B cell (primary cell): ENCODE measurements around the gene SNCB. TPM values are rescaled to one million over a fixed set of nuclear protein-coding genes. Genes with fewer than 3 reads are reported as not detected.
A peak's percentile ranks its signal among the peaks of the same experiment; 100 is the strongest.

Experiments
- ATAC-seq: fragments of 200-7000 bp; cut with Tn5 transposase; one replicate; pipeline ENCODE4 v1.10.0; 2021; ENCODE audit warnings: low read depth, mild to moderate bottlenecking, moderate number of reproducible peaks, moderate library complexity
- CTCF ChIA-PET: fragments of 350-600 bp; sonication (Branson Sonifier 250); formaldehyde crosslinking; loops from one replicate; lab custom pipeline; 2021; ENCODE audit warnings: antibody characterized with exemption, inconsistent platforms; lab: Charles Lee
- POLR2A ChIA-PET: fragments of 350-600 bp; sonication (Branson Sonifier 250); formaldehyde crosslinking; loops from one replicate; lab custom pipeline; 2021; ENCODE audit warnings: antibody characterized with exemption; lab: Charles Lee
- DNase-seq: peaks from one replicate; pipeline ENCODE4 v3.0.0; 2013
- H2AFZ ChIP-seq: 2 replicates; pipeline ENCODE4 v1.6.1; 2012; ENCODE audit warnings: mild to moderate bottlenecking, low read depth, low read length; ENCODE audit not compliant: insufficient read depth, poor library complexity, severe bottlenecking
- H3K27ac ChIP-seq, 2 donors: 1 replicate in 1 of 2; 2 replicates in 1 of 2; pipeline ENCODE4 v1.5.1; 2012 to 2013; ENCODE audit warnings: low read length in 2 of 2, mild to moderate bottlenecking in 2 of 2, moderate library complexity in 1 of 2
- H3K27me3 ChIP-seq, 4 experiments: fragments of 200-600 bp in 1 of 4; sonication (generic) in 1 of 4; replicated peaks in 1 of 4; 1 replicate in 2 of 4; 2 replicates in 2 of 4; pipeline versions ENCODE4 v1.6.1 to v1.7.0; 2013 to 2016; ENCODE audit warnings: low read length in 3 of 4, mild to moderate bottlenecking in 2 of 4, mixed read lengths in 1 of 4, moderate library complexity in 1 of 4; ENCODE audit not compliant: insufficient read depth in 4 of 4, control insufficient read depth in 3 of 4; ENCODE audit errors: control extremely low read depth in 1 of 4
- H3K36me3 ChIP-seq, 2 experiments: replicated peaks in 1 of 2; 1 replicate in 1 of 2; 2 replicates in 1 of 2; pipeline versions ENCODE4 v1.6.1 to v1.7.1; 2013; ENCODE audit warnings: low read length in 1 of 2; ENCODE audit not compliant: insufficient read depth in 2 of 2, control insufficient read depth in 1 of 2; ENCODE audit errors: control extremely low read depth in 1 of 2, extremely low read depth in 1 of 2
- H3K4me1 ChIP-seq, 2 donors: fragments of 200-600 bp in 1 of 2; sonication (generic) in 1 of 2; 1 replicate in 1 of 2; 2 replicates in 1 of 2; pipeline versions ENCODE4 v1.5.1 to v1.6.1; 2013 to 2017; ENCODE audit warnings: low read length in 2 of 2; ENCODE audit not compliant: control insufficient read depth in 2 of 2, insufficient read depth in 2 of 2
- H3K4me2 ChIP-seq: replicated peaks from 2 replicates; pipeline ENCODE3; 2012; ENCODE audit warnings: mild to moderate bottlenecking, low read depth, low read length; ENCODE audit not compliant: poor library complexity, severe bottlenecking
- H3K4me3 ChIP-seq, 5 experiments: fragments of 200-600 bp in 1 of 5; sonication (generic) in 1 of 5; 1 replicate in 3 of 5; 2 replicates in 2 of 5; pipeline versions ENCODE4 v1.5.1 to v1.7.0; 2011 to 2016; ENCODE audit warnings: low read length in 4 of 5, mild to moderate bottlenecking in 4 of 5, low read depth in 2 of 5, control low read depth in 1 of 5, moderate library complexity in 1 of 5; ENCODE audit not compliant: insufficient read depth in 1 of 5; ENCODE audit errors: control extremely low read depth in 1 of 5, extremely low read depth in 1 of 5
- H3K79me2 ChIP-seq: fragments of 200-600 bp; sonication (generic); one replicate; pipeline ENCODE4 v1.6.0; 2016; ENCODE audit warnings: low read length; ENCODE audit not compliant: control insufficient read depth, insufficient read depth
- H3K9ac ChIP-seq: fragments of 200-600 bp; sonication (generic); 2 replicates; pipeline ENCODE4 v1.6.1; 2017; ENCODE audit warnings: mild to moderate bottlenecking, low read length, moderate library complexity
- H3K9me3 ChIP-seq, 3 donors: one replicate each; pipeline versions ENCODE4 v1.6.1 to v1.7.1; 2013; ENCODE audit warnings: low read length in 2 of 3; ENCODE audit not compliant: control insufficient read depth in 2 of 3, insufficient read depth in 1 of 3; ENCODE audit errors: control extremely low read depth in 1 of 3
- H4K20me1 ChIP-seq: 2 replicates; pipeline ENCODE4 v1.6.0; 2012; ENCODE audit warnings: mild to moderate bottlenecking, low read length; ENCODE audit not compliant: insufficient read depth, control insufficient read depth, poor library complexity, severe bottlenecking
- H3K27ac Mint-ChIP-seq: one replicate; pipeline ENCODE4 v1.8.0; 2021; ENCODE audit warnings: mixed read lengths
- H3K27me3 Mint-ChIP-seq: one replicate; pipeline ENCODE4 v1.8.0; 2021; ENCODE audit warnings: mixed read lengths
- H3K4me1 Mint-ChIP-seq: one replicate; pipeline ENCODE4 v1.8.0; 2021; ENCODE audit warnings: mixed read lengths
- H3K4me3 Mint-ChIP-seq: one replicate; pipeline ENCODE4 v1.8.0; 2021; ENCODE audit warnings: mixed read lengths
- H3K9me3 Mint-ChIP-seq: one replicate; pipeline ENCODE4 v1.8.0; 2022; ENCODE audit warnings: mixed read lengths; ENCODE audit not compliant: insufficient read depth
- CTCF ChIP-seq: fragments of 200-600 bp; IDR thresholded peaks from one replicate; pipeline ENCODE4 v1.8.0; 2022; ENCODE audit warnings: antibody characterized with exemption, mild to moderate bottlenecking
- EZH2 ChIP-seq: IDR thresholded peaks from 2 replicates; pipeline ENCODE4 v1.6.1; 2012; ENCODE audit warnings: borderline replicate concordance, low read depth, mild to moderate bottlenecking, moderate library complexity, low read length; ENCODE audit not compliant: insufficient read depth, poor library complexity, severe bottlenecking
- WGBS: methylation state at CpG from one replicate; pipeline ENCODE4 v1.1.5; 2013; ENCODE audit warnings: missing lambda C conversion rate; ENCODE audit not compliant: insufficient coverage; 5-methylcytosine and 5-hydroxymethylcytosine counted together
- intact Hi-C: fragments of 100-400 bp; cut with micrococcal nuclease; formaldehyde crosslinking; loops from one replicate; pipeline ENCODE4 v1.10.0; 2022
- polyA plus RNA-seq: library from polyadenylated mRNA; depleted of rRNA; stranded (reverse); fragments of >200 nt; gene quantifications from 2 replicates; pipeline ENCODE4 v1.2.3, GENCODE V29; 2012
- total RNA-seq, 2 donors: library from RNA; stranded (reverse); fragments of 120-200 nt in 1 of 2; gene quantifications; 1 replicate in 1 of 2; 2 replicates in 1 of 2; pipeline versions ENCODE4 v1.2.3 to v1.2.4, GENCODE V29; 2013 to 2022

The SNCB gene
- total and polyA plus RNA-seq, 2 donors (not counting 1 experiment from before 2014, with no cell fraction given): 0.09 TPM; not detected in 1

GRCh38 chr5:176621661-176622079, 8.7 kb downstream of the SNCB start:
- intact Hi-C loops: no loop called here
- TF ChIP-seq CTCF (no peak), EZH2 (no peak)
- Histone ChIP-seq H3K4me1 (peaks cover 24 to 29% of the 10 kb centered on the region in 2 donors), H2AFZ (no peak overlapping the region), H3K4me2 (no peak overlapping the region), H4K20me1 (no peaks in the 10 kb centered on the region), H3K9me3 (peaks cover 0 to 32% (median 0%) of the 10 kb centered on the region in 3 donors), H3K36me3 (no peaks in the 10 kb centered on the region), H3K27ac (no peak overlapping the region), H3K79me2 (no peaks in the 10 kb centered on the region), H3K4me3 (no peak overlapping the region), H3K9ac (no peak overlapping the region), H3K27me3 (peaks cover 0 to 62% (median 34%) of the 10 kb centered on the region in 4 experiments)
- ATAC-seq (no peak), DNase-seq (no peak)
- POLR2A ChIA-PET: interaction anchor here (0.6 to 1.6 kb wide), 3 partner anchors 9 to 373 kb away, joined by 4 read pairs; partner anchors contain the start of genes EIF4E1B and SNCB
- H3K27me3 Mint-ChIP-seq: peaks cover 56% of the 10 kb centered on the region
- no peak overlapping the region for H3K4me3 Mint-ChIP-seq
- H3K9me3 Mint-ChIP-seq: no peaks in the 10 kb centered on the region
- H3K4me1 Mint-ChIP-seq: peaks cover 26% of the 10 kb centered on the region
- H3K27ac Mint-ChIP-seq: no peak overlapping the region
- CTCF ChIA-PET: interaction anchor here (1.4 to 2.1 kb wide), 3 partner anchors 9 to 48 kb away, joined by 6 to 8 read pairs (median 7); partner anchors contain the start of genes EIF4E1B and SNCB
- WGBS: 70% methylated on average over 10 of the region's 13 CpGs

- Histone ChIP-seq H3K9ac (no peak overlapping the region), H3K4me1 (peaks cover 24 to 29% of the 10 kb centered on the region in 2 donors), H3K4me3 (peak overlapping the region in 1 of 5 experiments; percentile 23), H3K79me2 (no peaks in the 10 kb centered on the region), H4K20me1 (no peaks in the 10 kb centered on the region), H2AFZ (peak overlapping the region; percentile 55), H3K4me2 (peak overlapping the region; percentile 67), H3K36me3 (no peaks in the 10 kb centered on the region), H3K27me3 (peaks cover 0 to 62% (median 34%) of the 10 kb centered on the region in 4 experiments), H3K27ac (no peak overlapping the region), H3K9me3 (peaks cover 0 to 32% (median 0%) of the 10 kb centered on the region in 3 donors)
- no peak for TF ChIP-seq EZH2
- no peak for TF ChIP-seq CTCF
- peaks cover 22% of the 10 kb centered on the region for H3K4me1 Mint-ChIP-seq
- ChIA-PET POLR2A (no interaction called here), CTCF (interaction anchor here (2.1 kb wide), 1 partner anchor 41 kb away, joined by 7 read pairs; no protein-coding TSS in a partner anchor)
- H3K4me3 Mint-ChIP-seq: peak overlapping the region; percentile 78
- no peak overlapping the region for H3K27ac Mint-ChIP-seq
- WGBS: 8% methylated on average over 28 of the region's 32 CpGs
- no peaks in the 10 kb centered on the region for H3K9me3 Mint-ChIP-seq
- peaks cover 60% of the 10 kb centered on the region for H3K27me3 Mint-ChIP-seq
- intact Hi-C loops: no loop called here
- no peak for ATAC-seq
- DNase-seq: peak; percentile 36
These were observed 9.9 kb downstream of the SNCB start for GRCh38 chr5:176620333-176620981.
